NT2/D1 (cell line): Measurements from ENCODE around the gene NLRX1.

Source experiments
- YY1 ChIP-seq: IDR thresholded peaks from 2 replicates; pipeline ENCODE4 v1.6.1; 2011; ENCODE audit not compliant: insufficient read length, insufficient read depth
- ZNF274 ChIP-seq: IDR thresholded peaks from 2 replicates; pipeline ENCODE4 v1.6.1; 2011; ENCODE audit warnings: mild to moderate bottlenecking, low read depth, low read length

DNA sequence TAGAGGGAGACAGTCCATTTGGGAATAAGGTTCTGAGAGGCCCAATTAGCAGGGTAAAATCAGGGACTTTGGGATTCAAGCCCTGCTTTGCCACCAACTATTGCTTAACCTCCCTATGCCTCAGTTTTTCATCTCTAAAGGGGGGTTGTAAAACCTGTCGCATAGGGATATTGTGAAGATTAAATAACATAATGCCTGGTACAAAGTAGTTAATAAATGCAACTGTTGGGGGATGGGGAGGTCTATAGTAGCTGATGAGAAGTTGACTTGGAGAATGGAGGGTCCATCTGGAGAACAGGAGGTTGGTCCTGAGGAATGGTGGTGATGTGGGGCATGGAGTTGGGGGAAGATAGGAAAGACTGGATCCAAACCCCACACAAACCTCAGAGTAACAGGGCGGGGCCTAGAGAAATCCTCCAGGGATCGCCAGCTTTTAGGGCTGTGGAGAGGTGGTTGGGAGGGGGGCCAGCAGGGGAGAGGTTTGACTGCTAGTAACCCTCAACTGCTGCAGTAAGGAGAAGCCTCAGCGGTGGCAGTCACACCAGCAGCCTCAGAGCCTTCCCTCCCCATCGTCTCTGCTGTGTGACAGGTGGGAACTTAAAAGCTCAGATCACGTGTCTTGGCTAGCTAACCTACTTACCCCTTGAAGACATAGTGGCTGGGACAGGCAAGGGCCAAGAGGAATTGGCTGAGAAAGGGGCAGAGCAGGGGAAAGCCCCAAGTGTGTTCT is 20.8 kb upstream of the NLRX1 start:
- no peak for TF ChIP-seq ZNF274
- no peak for TF ChIP-seq YY1
